NCI-H2107 treated with DMSO at 0.1 percent for 48 hours (cell line): ENCODE results near the gene EXOC4.
"Not testable (repeated sequence)": the region's sequence is repeated elsewhere in the genome, so short reads cannot be mapped to it uniquely, and the experiment has no call there.

Source experiments
- DNase-seq: peaks from one replicate; lab custom pipeline; 2025; ENCODE audit not compliant: unreplicated experiment; lab: John Stamatoyannopoulos, UW

The EXOC4 gene

GRCh38 chr7:133779538-133779937 is 526.7 kb downstream of the EXOC4 start:
- not testable (repeated sequence) for DNase-seq

- DNase-seq = no peak
These were observed 528.0 kb downstream of the EXOC4 start for GRCh38 chr7:133780912-133781311.

DNA sequence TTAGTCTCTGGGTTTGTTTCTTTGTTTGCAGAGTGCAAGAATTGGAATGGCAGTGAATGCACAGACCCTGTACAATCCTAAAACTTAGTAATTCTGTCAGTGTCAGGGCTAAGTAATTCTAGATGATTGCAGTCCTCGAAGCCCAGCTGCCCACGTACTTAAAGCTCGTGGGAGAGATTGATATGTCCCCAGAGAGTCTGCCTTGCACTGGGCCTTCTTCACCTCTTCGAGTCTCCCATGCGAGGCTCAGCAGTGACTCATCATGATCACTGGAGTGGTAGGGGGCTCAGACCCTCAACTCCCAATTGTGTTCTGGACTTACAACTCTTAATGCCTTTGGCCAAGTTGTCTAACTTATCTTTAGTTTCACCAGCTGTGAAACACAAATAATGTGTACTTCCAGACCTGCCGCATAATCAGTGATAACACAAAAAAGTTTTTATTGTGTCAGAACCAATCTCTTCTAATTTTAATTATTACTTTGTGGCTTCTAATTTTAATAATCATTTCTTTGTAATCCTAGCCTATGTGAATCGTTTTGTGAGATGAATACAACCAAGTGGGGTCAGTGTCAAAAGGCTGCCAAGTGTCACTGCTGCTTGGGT is 528.7 kb downstream of the EXOC4 start:
- DNase-seq = no peak

DNA sequence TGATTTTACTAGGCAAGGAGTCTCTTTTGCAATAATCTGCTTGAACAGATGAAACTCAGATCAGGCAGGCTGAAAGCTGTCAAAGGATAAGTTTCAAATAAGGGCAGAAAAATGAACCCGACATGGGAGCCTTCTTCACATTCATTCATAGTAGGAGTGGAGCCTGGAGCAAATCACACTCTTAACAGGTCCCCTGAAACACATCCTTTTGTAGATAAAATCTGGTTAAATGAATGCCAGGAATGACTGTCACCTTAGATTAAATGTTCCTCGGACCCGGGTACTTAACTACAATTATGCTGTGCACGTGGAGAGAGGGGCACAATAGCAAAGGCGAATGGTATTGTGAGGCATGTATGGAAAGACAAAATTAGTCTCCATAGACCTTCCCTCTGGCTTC is 529.6 kb downstream of the EXOC4 start:
- no peak for DNase-seq

- DNase-seq = no peak
These were observed 530.4 kb downstream of the EXOC4 start for GRCh38 chr7:133783276-133783675.

GRCh38 chr7:133784486-133785001 is 531.7 kb downstream of the EXOC4 start:
- peak; percentile 12 for DNase-seq

DNA sequence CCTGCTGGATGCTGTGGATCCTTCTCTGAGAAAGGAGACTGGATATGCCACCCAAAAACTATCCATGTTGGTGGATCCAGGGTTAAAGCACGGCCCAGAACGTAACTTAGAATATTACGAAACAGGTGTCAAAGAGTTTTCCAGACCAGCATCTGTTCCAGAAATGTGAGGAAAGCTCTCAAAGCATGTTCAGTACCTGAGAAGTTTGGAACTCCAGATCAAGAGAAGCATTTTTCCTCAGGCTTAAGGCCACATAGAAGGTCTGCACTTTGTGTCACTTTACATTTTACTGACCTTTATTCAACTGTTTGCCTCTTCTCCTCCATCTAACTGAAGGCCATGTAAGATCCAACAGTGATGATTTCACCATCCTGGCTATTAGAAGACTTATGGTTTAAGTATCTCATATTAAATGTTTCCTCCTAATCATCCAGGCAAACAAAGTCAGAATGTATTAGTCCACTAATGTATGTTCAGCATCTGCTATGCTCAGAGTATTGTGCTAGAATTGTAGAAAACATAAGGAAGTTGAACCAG is 533.6 kb downstream of the EXOC4 start:
- no peak for DNase-seq

- no peak for DNase-seq
These were observed 537.1 kb downstream of the EXOC4 start for GRCh38 chr7:133789974-133790373.

- DNase-seq = no peak
These were observed 538.0 kb downstream of the EXOC4 start for GRCh38 chr7:133790911-133791310.

DNA sequence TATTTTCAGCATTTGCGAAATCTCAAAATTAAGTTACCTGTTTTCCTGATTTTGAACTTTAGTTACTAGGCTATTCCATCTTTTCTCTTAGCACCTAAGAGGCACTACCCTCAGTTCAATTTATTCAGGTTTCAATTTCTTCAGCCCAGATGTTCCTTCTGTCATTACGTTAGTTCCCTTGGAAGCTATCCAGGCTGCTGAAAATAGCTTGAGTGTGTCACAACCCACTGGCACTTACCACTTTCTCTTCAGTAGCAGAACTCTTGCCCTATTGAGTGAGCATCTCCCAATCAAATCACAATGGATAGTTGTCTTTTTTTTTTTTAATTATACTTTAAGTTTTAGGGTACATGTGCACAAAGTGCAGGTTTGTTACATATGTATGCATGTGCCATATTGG is 541.6 kb downstream of the EXOC4 start:
- DNase-seq = peak; percentile 17

DNA sequence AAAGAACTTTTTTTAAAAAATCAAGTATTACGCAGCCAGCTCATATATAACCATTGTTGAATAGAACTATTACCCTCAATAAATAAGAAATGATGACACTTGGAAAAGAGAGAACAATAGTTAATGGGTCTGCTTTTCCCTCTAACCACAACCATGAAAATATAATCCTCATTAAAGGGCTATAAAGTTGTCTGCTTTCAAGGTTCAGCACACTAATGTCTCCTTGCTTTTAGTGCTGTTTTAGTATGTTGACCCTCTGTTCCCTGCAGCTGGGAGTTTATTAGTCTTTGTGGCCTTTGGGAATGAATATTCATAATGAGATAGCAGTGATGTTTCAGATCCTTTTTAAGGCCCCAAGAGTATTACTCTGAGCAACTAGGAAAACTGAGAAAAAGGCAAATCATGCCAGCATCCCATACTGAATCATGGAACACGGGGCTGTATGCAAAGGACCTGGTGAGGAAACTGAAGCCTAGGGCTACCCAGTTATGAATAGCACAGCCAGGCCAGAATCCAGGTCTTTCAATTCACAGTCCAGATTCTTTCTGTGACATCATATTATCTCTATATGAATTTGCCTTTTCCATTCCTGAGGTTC is 542.3 kb downstream of the EXOC4 start:
- peak; percentile 64 for DNase-seq

DNA sequence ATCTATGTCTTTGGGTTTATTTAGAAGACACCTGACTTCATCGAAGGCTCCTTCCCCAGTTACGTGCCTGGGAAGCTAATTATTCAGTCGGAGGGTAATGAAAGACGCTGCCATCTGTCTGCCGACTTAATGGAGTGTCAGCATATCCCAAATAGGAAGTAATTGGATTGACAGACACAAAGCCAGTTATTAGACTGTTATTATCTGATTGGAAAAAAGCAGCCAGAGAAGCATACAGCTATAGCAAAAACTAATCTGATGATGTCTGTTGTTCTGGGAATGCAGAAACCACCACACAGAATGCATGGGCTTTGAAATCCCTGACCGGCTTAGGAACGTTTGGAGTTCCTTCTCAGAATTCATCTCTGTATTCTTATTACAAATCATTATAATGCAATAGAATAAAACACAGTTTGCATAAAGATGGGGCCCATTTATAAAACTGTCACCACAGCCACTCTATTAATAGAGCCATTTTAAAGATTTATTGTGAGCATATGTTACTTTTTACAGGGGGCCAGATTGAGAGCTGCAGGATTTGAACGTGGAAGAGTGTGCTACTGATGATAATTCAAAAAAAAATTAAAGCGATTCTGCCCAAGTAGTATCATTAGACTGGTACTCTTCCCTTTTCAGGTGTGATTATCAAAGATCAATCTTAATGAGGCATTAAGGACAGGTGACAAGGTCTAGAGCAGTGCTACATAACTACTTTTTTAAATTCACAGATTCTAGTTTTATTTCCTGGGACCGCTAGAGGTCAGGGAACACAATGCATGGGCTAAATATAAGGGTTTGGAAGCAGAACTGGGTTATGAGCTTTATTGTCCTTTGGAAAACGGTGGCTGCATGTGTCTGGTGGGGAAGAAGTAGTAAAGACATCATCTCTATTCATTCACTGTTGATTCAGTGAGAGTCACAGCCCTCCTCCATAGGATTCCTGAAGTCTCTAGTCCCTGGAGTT is 544.2 kb downstream of the EXOC4 start:
- no peak for DNase-seq

GRCh38 chr7:133797818-133798520 is 545.1 kb downstream of the EXOC4 start:
- DNase-seq = no peak

- no peak for DNase-seq
These were observed 548.5 kb downstream of the EXOC4 start for GRCh38 chr7:133801341-133801740.

GRCh38 chr7:133804127-133804526 is 551.2 kb downstream of the EXOC4 start:
- no peak for DNase-seq

- DNase-seq = no peak
These were observed 552.5 kb downstream of the EXOC4 start for GRCh38 chr7:133805426-133805825.

- DNase-seq = peak; percentile 10
These were observed 555.0 kb downstream of the EXOC4 start for GRCh38 chr7:133807624-133808492.

- no peak for DNase-seq
These were observed 555.6 kb downstream of the EXOC4 start for GRCh38 chr7:133808493-133808866.

DNA sequence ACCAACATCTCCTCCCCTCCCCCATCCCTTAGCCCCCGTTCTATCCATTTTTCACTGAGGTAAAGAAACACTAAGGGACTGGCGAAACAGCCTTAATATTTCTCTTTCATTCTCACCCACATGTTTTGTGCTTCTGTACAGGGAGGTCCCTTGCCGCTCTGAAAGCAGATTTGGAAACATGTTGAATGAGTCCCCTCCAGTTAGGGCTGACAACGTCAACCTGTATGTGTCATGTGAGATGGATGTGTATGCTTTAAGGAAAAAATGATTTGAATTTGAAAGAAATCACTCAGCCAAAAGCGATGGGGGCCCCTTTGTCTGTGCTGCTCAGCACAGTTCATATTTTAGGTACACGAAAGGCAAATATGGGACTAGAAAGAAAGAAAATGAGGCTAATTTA is 560.0 kb downstream of the EXOC4 start:
- no peak for DNase-seq
